Gastroesophageal sphincter (tissue), 4 donors: ENCODE measurements around the gene CGNL1. TPM values are rescaled to one million over a fixed set of nuclear protein-coding genes. Genes with fewer than 3 reads are reported as not detected.

Experiments
- ATAC-seq: fragments of 150-250 bp; one replicate; pipeline ENCODE4 v1.9.1; 2016; ENCODE audit warnings: mild to moderate bottlenecking, moderate library complexity
- H3K27ac ChIP-seq, 4 donors: fragments of 200-600 bp; sonication (generic) in 3 of 4; 1 replicate in 3 of 4; 2 replicates in 1 of 4; pipeline ENCODE4 v1.5.1; 2016 to 2019
- H3K27me3 ChIP-seq: fragments of 200-600 bp; sonication (generic); one replicate; pipeline ENCODE4 v1.5.1; 2019
- H3K36me3 ChIP-seq, 2 donors: fragments of 200-600 bp; sonication (generic); one replicate each; pipeline ENCODE4 v1.5.1; 2019; ENCODE audit warnings: control low read depth in 1 of 2
- H3K4me1 ChIP-seq, 3 donors: fragments of 200-600 bp; sonication (generic); 1 replicate in 2 of 3; 2 replicates in 1 of 3; pipeline ENCODE4 v1.5.1; 2016 to 2019; ENCODE audit warnings: control low read depth in 2 of 3
- H3K4me3 ChIP-seq, 2 donors: fragments of 200-600 bp; sonication (generic); one replicate each; pipeline ENCODE4 v1.5.1; 2019; ENCODE audit warnings: mild to moderate bottlenecking in 1 of 2, moderate library complexity in 1 of 2
- H3K9me3 ChIP-seq, 3 donors: fragments of 200-600 bp; sonication (generic); one replicate each; pipeline ENCODE4 v1.5.1; 2017 to 2019; ENCODE audit warnings: control low read depth in 2 of 3
- CTCF ChIP-seq, 4 experiments: fragments of 200-600 bp in 2 of 4; fragments of 450-650 bp in 2 of 4; sonication (generic) in 1 of 4; IDR thresholded peaks; one replicate each; pipeline ENCODE4 v1.5.1; 2017 to 2019; ENCODE audit warnings: antibody characterized with exemption in 4 of 4, mild to moderate bottlenecking in 2 of 4, moderate library complexity in 2 of 4
- EP300 ChIP-seq: sonication (generic); formaldehyde crosslinking; IDR thresholded peaks from one replicate; pipeline ENCODE4 v1.6.1; 2017; ENCODE audit warnings: antibody characterized with exemption, mild to moderate bottlenecking
- POLR2A ChIP-seq, 2 donors: fragments of 450-650 bp; IDR thresholded peaks; one replicate each; pipeline ENCODE4 v1.6.1; 2017; ENCODE audit warnings: antibody characterized with exemption in 2 of 2, mild to moderate bottlenecking in 2 of 2, moderate library complexity in 1 of 2
- POLR2AphosphoS5 ChIP-seq: sonication (generic); formaldehyde crosslinking; IDR thresholded peaks from one replicate; pipeline ENCODE4 v1.6.1; 2017; ENCODE audit warnings: antibody characterized with exemption
- WGBS, 2 donors: methylation state at CpG; one replicate each; pipeline ENCODE4 v1.1.5; 2018; ENCODE audit warnings: low coverage in 1 of 2; 5-methylcytosine and 5-hydroxymethylcytosine counted together
- total RNA-seq, 4 donors: library from RNA; depleted of rRNA; stranded (reverse); fragments of >200 nt; gene quantifications; one replicate each; pipeline ENCODE4 v1.1.0, GENCODE V29; 2016

The CGNL1 gene
- total RNA-seq, 4 donors from 2014 or later: 8.5 to 36.4 (median 16.7) TPM

GRCh38 chr15:57496946-57497869 is 120.9 kb downstream of the CGNL1 start:
- peak; percentile 19 for ATAC-seq

GRCh38 chr15:57500256-57500655 is 124.0 kb downstream of the CGNL1 start:
- TF ChIP-seq POLR2AphosphoS5 (no peak), EP300 (no peak), POLR2A (IDR thresholded peaks at IDR 0.05) (no peak), CTCF (IDR thresholded peaks at IDR 0.05) (no peak)
- Histone ChIP-seq H3K4me1 (peaks cover 0 to 11% (median 0%) of the 10 kb centered on the region in 3 donors), H3K4me3 (no peak overlapping the region), H3K36me3 (no peaks in the 10 kb centered on the region), H3K9me3 (no peaks in the 10 kb centered on the region), H3K27ac (no peak overlapping the region), H3K27me3 (no peaks in the 10 kb centered on the region)
- 40 to 100% methylated on average over 1 to 2 of the region's 10 CpGs for WGBS, 2 donors
- no peak for ATAC-seq

More at GRCh38 chr15:57496946-57497869, 120.9 kb downstream of the CGNL1 start:
- no peak overlapping the region for H3K27ac ChIP-seq
- TF ChIP-seq POLR2A (IDR thresholded peaks at IDR 0.05) (no peak), POLR2AphosphoS5 (no peak), EP300 (no peak), CTCF (IDR thresholded peaks at IDR 0.05) (no peak)
- H3K27me3 ChIP-seq: no peaks in the 10 kb centered on the region
- no peaks in the 10 kb centered on the region for H3K36me3 ChIP-seq
- 66 to 80% methylated on average over 5 to 7 of the region's 15 CpGs for WGBS, 2 donors
- no peaks in the 10 kb centered on the region for H3K9me3 ChIP-seq
- H3K4me1 ChIP-seq: peaks cover 0 to 21% (median 0%) of the 10 kb centered on the region in 3 donors
- no peak overlapping the region for H3K4me3 ChIP-seq

GRCh38 chr15:57500979-57501576 is 124.8 kb downstream of the CGNL1 start:
- H3K4me3 ChIP-seq: no peak overlapping the region
- no peak for ATAC-seq
- no peak overlapping the region for H3K27ac ChIP-seq
- TF ChIP-seq EP300 (no peak), POLR2AphosphoS5 (no peak), POLR2A (IDR thresholded peaks at IDR 0.05) (no peak), CTCF (IDR thresholded peaks at IDR 0.05) (no peak)
- no peaks in the 10 kb centered on the region for H3K27me3 ChIP-seq
- 96 to 100% methylated on average over 3 of the region's 6 CpGs for WGBS, 2 donors
- no peaks in the 10 kb centered on the region for H3K9me3 ChIP-seq
- H3K4me1 ChIP-seq: peaks cover 0 to 9% (median 0%) of the 10 kb centered on the region in 3 donors
- no peaks in the 10 kb centered on the region for H3K36me3 ChIP-seq

- ATAC-seq: no peak
- H3K36me3 ChIP-seq: no peaks in the 10 kb centered on the region
- H3K4me1 ChIP-seq: peaks cover 0 to 13% (median 0%) of the 10 kb centered on the region in 3 donors
- H3K9me3 ChIP-seq: no peaks in the 10 kb centered on the region
- H3K27me3 ChIP-seq: no peaks in the 10 kb centered on the region
- 44 to 73% methylated on average over 2 of the region's 2 CpGs for WGBS, 2 donors
- TF ChIP-seq POLR2A (IDR thresholded peaks at IDR 0.05) (no peak), EP300 (no peak), POLR2AphosphoS5 (no peak), CTCF (IDR thresholded peaks at IDR 0.05) (no peak)
- H3K4me3 ChIP-seq: no peak overlapping the region
- no peak overlapping the region for H3K27ac ChIP-seq
Observed at GRCh38 chr15:57502116-57502515, 125.8 kb downstream of the CGNL1 start.
